ENCODE data around the gene ZBTB37. TPM values are rescaled to one million over a fixed set of nuclear protein-coding genes. Genes with fewer than 3 reads are reported as not detected.

Gene ZBTB37
- total and polyA plus RNA-seq, 2 of the 4 experiments (the other 2 are of a cell fraction) = 1.0 to 13.1 TPM

DNA sequence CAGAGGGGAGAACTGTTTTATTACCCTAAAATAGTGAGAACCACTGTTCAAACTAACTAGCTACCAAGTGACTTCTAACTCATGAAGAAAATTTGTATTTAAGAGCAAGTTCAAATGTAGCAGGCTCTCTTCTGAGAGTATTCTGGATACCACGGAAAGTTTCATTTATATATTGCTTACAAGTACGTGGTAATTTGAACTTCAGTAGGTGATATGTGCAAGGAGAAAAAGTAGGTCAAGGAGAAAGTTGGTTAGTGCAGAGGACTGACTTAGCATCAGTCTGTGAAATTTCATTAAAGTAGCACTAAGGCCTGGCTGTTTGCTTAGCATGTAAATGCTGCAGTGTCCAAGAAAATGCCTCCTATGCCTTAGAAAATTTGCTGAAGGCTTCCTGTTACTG, 32.2 kb downstream of the ZBTB37 start:
- H2BK5ac ChIP-seq (ENCODE audit: low read depth, low read length, poor library complexity, severe bottlenecking) = no peak overlapping the region
- H3K9ac ChIP-seq (ENCODE audit: low read depth, low read length) = no peak overlapping the region
- H4K91ac ChIP-seq (ENCODE audit: insufficient read depth, low read depth, low read length) = no peak overlapping the region
- H3K27ac ChIP-seq (ENCODE audit: insufficient read depth, low read length) = no peak overlapping the region
- CTCF ChIA-PET = no interaction called here
- H3K4me2 ChIP-seq (ENCODE audit: low read depth, low read length) = no peak overlapping the region
- H3K9me3 ChIP-seq (ENCODE audit: control insufficient read depth, insufficient read depth, low read length) = no peaks in the 10 kb centered on the region
- H4K20me1 ChIP-seq (ENCODE audit: insufficient read depth, low read length) = no peaks in the 10 kb centered on the region
- in situ Hi-C loops (cut with MboI; ENCODE audit: low sequenced_read_pairs) = no loop called here
- no peak overlapping the region for H2AK5ac ChIP-seq (ENCODE audit: low read depth, low read length)
- H4K5ac ChIP-seq (ENCODE audit: low read depth, low read length) = no peak overlapping the region
- H3K79me1 ChIP-seq (ENCODE audit: low read depth in 1 of 2, low read length in 2 of 2) = no peaks in the 10 kb centered on the region
- H3K23ac ChIP-seq (ENCODE audit: low read depth, low read length) = no peak overlapping the region
- TF ChIP-seq, protein P1, sequence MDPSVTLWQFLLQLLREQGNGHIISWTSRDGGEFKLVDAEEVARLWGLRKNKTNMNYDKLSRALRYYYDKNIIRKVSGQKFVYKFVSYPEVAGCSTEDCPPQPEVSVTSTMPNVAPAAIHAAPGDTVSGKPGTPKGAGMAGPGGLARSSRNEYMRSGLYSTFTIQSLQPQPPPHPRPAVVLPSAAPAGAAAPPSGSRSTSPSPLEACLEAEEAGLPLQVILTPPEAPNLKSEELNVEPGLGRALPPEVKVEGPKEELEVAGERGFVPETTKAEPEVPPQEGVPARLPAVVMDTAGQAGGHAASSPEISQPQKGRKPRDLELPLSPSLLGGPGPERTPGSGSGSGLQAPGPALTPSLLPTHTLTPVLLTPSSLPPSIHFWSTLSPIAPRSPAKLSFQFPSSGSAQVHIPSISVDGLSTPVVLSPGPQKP (IDR thresholded peaks at IDR 0.05; ENCODE audit: borderline replicate concordance, low read depth, low read length) = no peak
- TF ChIP-seq, protein P2, sequence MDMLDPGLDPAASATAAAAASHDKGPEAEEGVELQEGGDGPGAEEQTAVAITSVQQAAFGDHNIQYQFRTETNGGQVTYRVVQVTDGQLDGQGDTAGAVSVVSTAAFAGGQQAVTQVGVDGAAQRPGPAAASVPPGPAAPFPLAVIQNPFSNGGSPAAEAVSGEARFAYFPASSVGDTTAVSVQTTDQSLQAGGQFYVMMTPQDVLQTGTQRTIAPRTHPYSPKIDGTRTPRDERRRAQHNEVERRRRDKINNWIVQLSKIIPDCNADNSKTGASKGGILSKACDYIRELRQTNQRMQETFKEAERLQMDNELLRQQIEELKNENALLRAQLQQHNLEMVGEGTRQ (IDR thresholded peaks at IDR 0.05; ENCODE audit: low read depth, low read length) = no peak
- no peak overlapping the region for H3K4me3 ChIP-seq (ENCODE audit: insufficient read depth, low read depth, low read length)
- H2AK9ac ChIP-seq (replicated peaks; ENCODE audit: low read depth, low read length, poor library complexity) = no peak overlapping the region
- dilution Hi-C loops (cut with HindIII; ENCODE audit: low sequenced_read_pairs, unreplicated experiment) = no loop called here
- H2BK15ac ChIP-seq (ENCODE audit: low read depth, low read length) = no peak overlapping the region
- H2AFZ ChIP-seq (replicated peaks; ENCODE audit: low read length, poor library complexity) = no peak overlapping the region
- H3K14ac ChIP-seq (replicated peaks; ENCODE audit: low read depth, low read length) = no peak overlapping the region
- H2BK20ac ChIP-seq (ENCODE audit: low read depth, low read length) = no peak overlapping the region
- no peaks in the 10 kb centered on the region for H3K9me1 ChIP-seq (ENCODE audit: insufficient read depth, low read length)
- H3K4ac ChIP-seq (ENCODE audit: low read depth, low read length) = no peak overlapping the region
- H3K18ac ChIP-seq (ENCODE audit: low read depth, low read length) = no peak overlapping the region
- no peaks in the 10 kb centered on the region for H3K4me1 ChIP-seq (ENCODE audit: control insufficient read depth, insufficient read depth, low read length)
- H3K56ac ChIP-seq (ENCODE audit: extremely low read depth, insufficient read depth, low read length) = no peak overlapping the region
- no peaks in the 10 kb centered on the region for H3K27me3 ChIP-seq (ENCODE audit: control insufficient read depth, insufficient read depth, low read length)
- ATAC-seq (ENCODE audit: low read depth) (no peak), DNase-seq (no peak)
- H3K36me3 ChIP-seq (ENCODE audit: control insufficient read depth, insufficient read depth, low read length) = no peaks in the 10 kb centered on the region
- intact Hi-C loops (cut with micrococcal nuclease) = no loop called here
- no peak overlapping the region for H2BK120ac ChIP-seq (ENCODE audit: low read depth, low read length)
- no peak overlapping the region for H4K8ac ChIP-seq (ENCODE audit: low read depth in 2 of 2, low read length in 2 of 2)
- WGBS, 2 experiments (ENCODE audit: extremely low coverage in 2 of 2, insufficient read length in 1 of 2) = no CpG with 5 or more reads among the region's 2 CpGs
- BruUV-seq (replicated peaks) = no TSS peak
- POLR2A ChIA-PET (ENCODE audit: unreplicated experiment) = no interaction called here

Data from IMR-90 (cell line).